Uterus (tissue), 4 donors: ENCODE results near the gene PEX3. TPM values are rescaled to one million over a fixed set of nuclear protein-coding genes. Genes with fewer than 3 reads are reported as not detected.

Experiments
- DNase-seq, 2 donors: peaks; one replicate each; pipeline ENCODE4 v3.0.0-alpha.2; 2019 to 2020
- H3K27ac ChIP-seq, 2 donors: fragments of 200-600 bp; sonication (generic); 1 replicate in 1 of 2; 2 replicates in 1 of 2; pipeline ENCODE4 v1.5.1; 2016 to 2018
- H3K27me3 ChIP-seq, 2 donors: fragments of 200-600 bp; sonication (generic); one replicate each; pipeline ENCODE4 v1.5.1; 2018 to 2019; ENCODE audit warnings: control low read depth in 1 of 2
- H3K36me3 ChIP-seq, 2 donors: fragments of 200-600 bp; sonication (generic); one replicate each; pipeline ENCODE4 v1.5.1; 2019; ENCODE audit warnings: control low read depth in 1 of 2
- H3K4me1 ChIP-seq, 2 donors: fragments of 200-600 bp; sonication (generic); one replicate each; pipeline ENCODE4 v1.5.1; 2018 to 2019; ENCODE audit warnings: control low read depth in 1 of 2
- H3K4me3 ChIP-seq, 2 donors: fragments of 200-600 bp; sonication (generic); 1 replicate in 1 of 2; 2 replicates in 1 of 2; pipeline ENCODE4 v1.5.1; 2018 to 2019; ENCODE audit warnings: mild to moderate bottlenecking in 1 of 2
- H3K9me3 ChIP-seq, 2 donors: fragments of 200-600 bp; sonication (generic); one replicate each; pipeline ENCODE4 v1.5.1; 2019; ENCODE audit warnings: control low read depth in 1 of 2
- CTCF ChIP-seq, 4 experiments: fragments of 200-600 bp in 2 of 4; fragments of 450-650 bp in 2 of 4; sonication (generic) in 2 of 4; IDR thresholded peaks; one replicate each; pipeline ENCODE4 v1.5.1; 2016 to 2019; ENCODE audit warnings: antibody characterized with exemption in 4 of 4, mild to moderate bottlenecking in 2 of 4, moderate library complexity in 1 of 4
- POLR2A ChIP-seq, 2 donors: fragments of 450-650 bp; IDR thresholded peaks; one replicate each; pipeline ENCODE4 v1.6.1; 2016; ENCODE audit warnings: antibody characterized with exemption in 2 of 2, mild to moderate bottlenecking in 1 of 2, moderate library complexity in 1 of 2
- intact Hi-C: fragments of 100-400 bp; cut with DNase I; formaldehyde crosslinking; loops from one replicate; pipeline ENCODE4 v1.15.1; 2023; ENCODE audit warnings: low total_unique reads
- total RNA-seq, 4 donors: library from RNA; depleted of rRNA in 3 of 4; stranded (reverse); fragments of >200 nt in 3 of 4; gene quantifications; one replicate each; pipeline versions ENCODE4 v1.1.0 to v1.2.4, GENCODE V29; 2014 to 2023
- donor health status: DM: yes; HTN: yes; CAD: no.

PEX3 gene
- total RNA-seq, 4 donors from 2014 or later, result 4.1 to 29.7 (median 19.7) TPM

- Histone ChIP-seq H3K36me3 (no peaks in the 10 kb centered on the region), H3K27me3 (no peaks in the 10 kb centered on the region), H3K27ac (no peak overlapping the region), H3K4me3 (no peak overlapping the region), H3K4me1 (no peaks in the 10 kb centered on the region), H3K9me3 (no peaks in the 10 kb centered on the region)
- DNase-seq, result no peak
- intact Hi-C loops, result no loop called here
- TF ChIP-seq POLR2A (IDR thresholded peaks at IDR 0.05) (no peak), CTCF (IDR thresholded peaks at IDR 0.05) (no peak)
These were observed 35.8 kb upstream of the PEX3 start for GRCh38 chr6:143414769-143415168.

- H3K4me1 ChIP-seq, result no peaks in the 10 kb centered on the region
- TF ChIP-seq CTCF (IDR thresholded peaks at IDR 0.05) (no peak), POLR2A (IDR thresholded peaks at IDR 0.05) (no peak)
- intact Hi-C loops, result no loop called here
- no peak overlapping the region for H3K4me3 ChIP-seq
- H3K9me3 ChIP-seq, result no peaks in the 10 kb centered on the region
- H3K27me3 ChIP-seq, result no peaks in the 10 kb centered on the region
- no peaks in the 10 kb centered on the region for H3K36me3 ChIP-seq
- no peak for DNase-seq
- no peak overlapping the region for H3K27ac ChIP-seq
These were observed 31.1 kb upstream of the PEX3 start for GRCh38 chr6:143419526-143419925.

- no peak for DNase-seq
- intact Hi-C loops, result loop anchor here (5.0 kb wide), 1 partner anchor 734 kb away; no protein-coding TSS in a partner anchor
- no peaks in the 10 kb centered on the region for H3K4me1 ChIP-seq
- no peaks in the 10 kb centered on the region for H3K9me3 ChIP-seq
- TF ChIP-seq CTCF (IDR thresholded peaks at IDR 0.05), result no peak
- no peak for TF ChIP-seq POLR2A (IDR thresholded peaks at IDR 0.05)
- H3K27me3 ChIP-seq, result no peaks in the 10 kb centered on the region
- no peak overlapping the region for H3K27ac ChIP-seq
- H3K4me3 ChIP-seq, result no peak overlapping the region
- H3K36me3 ChIP-seq, result no peaks in the 10 kb centered on the region
These were observed 24.6 kb upstream of the PEX3 start for GRCh38 chr6:143426026-143426425.

GRCh38 chr6:143427109-143427817 is 23.3 kb upstream of the PEX3 start:
- intact Hi-C loops, result loop anchor here (5.0 kb wide), 1 partner anchor 735 kb away; no protein-coding TSS in a partner anchor
- no peaks in the 10 kb centered on the region for H3K36me3 ChIP-seq
- no peaks in the 10 kb centered on the region for H3K4me1 ChIP-seq
- H3K27ac ChIP-seq, result no peak overlapping the region
- H3K4me3 ChIP-seq, result no peak overlapping the region
- TF ChIP-seq CTCF (IDR thresholded peaks at IDR 0.05) (peak; percentile 75 to 88 (median 77)), POLR2A (IDR thresholded peaks at IDR 0.05) (no peak)
- peak; percentile 32 to 65 for DNase-seq
- no peaks in the 10 kb centered on the region for H3K27me3 ChIP-seq
- H3K9me3 ChIP-seq, result no peaks in the 10 kb centered on the region

- intact Hi-C loops, result loop anchor here (5.0 kb wide), 1 partner anchor 738 kb away; no protein-coding TSS in a partner anchor
- no peaks in the 10 kb centered on the region for H3K9me3 ChIP-seq
- no peaks in the 10 kb centered on the region for H3K27me3 ChIP-seq
- H3K4me1 ChIP-seq, result no peaks in the 10 kb centered on the region
- no peak overlapping the region for H3K27ac ChIP-seq
- no peaks in the 10 kb centered on the region for H3K36me3 ChIP-seq
- no peak for TF ChIP-seq CTCF (IDR thresholded peaks at IDR 0.05)
- no peak for TF ChIP-seq POLR2A (IDR thresholded peaks at IDR 0.05)
- no peak for DNase-seq
- no peak overlapping the region for H3K4me3 ChIP-seq
These were observed 20.6 kb upstream of the PEX3 start for GRCh38 chr6:143429970-143430369.
